HG03442 (cell line): ENCODE measurements around the gene MAML1.

Experiments used
- ATAC-seq: cut with Tn5 transposase; IDR thresholded peaks from one replicate; pipeline ENCODE4 v1.9.1; 2021; ENCODE audit warnings: mild to moderate bottlenecking, moderate library complexity; ENCODE audit not compliant: unreplicated experiment

The MAML1 gene

DNA sequence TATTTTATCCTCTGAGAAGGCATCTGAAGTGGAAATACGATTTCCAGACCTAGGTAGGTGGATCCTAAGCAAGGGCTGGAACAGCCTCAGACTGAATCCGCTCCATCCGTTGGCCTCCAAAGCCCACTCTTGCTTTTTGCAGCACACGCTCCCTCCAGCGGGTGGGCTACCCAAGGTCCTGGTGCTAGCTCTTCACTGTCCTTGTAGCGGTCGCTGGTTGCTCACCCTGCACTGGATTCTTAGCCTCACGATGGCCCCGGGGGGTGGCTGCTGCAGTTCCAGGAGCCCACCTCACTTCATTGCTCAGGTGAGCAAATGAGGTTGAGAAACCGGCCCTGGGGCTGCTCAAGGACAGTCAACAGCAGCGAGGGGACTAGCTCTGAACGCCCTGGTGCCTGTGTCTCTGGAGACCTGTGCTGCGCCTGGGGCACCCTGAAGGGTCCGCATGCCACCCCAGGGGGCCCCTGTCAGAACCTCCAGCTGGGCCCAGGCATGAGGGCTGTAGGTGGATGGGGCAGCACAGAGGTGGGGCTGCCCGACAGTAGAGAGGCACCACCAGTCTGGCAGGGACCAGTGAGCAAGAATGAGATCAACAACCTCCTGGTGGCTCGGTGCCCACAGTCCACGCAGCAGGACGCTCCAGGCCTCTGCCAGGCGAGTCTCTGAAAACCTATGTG is 69.7 kb downstream of the MAML1 start:
- no peak for ATAC-seq

DNA sequence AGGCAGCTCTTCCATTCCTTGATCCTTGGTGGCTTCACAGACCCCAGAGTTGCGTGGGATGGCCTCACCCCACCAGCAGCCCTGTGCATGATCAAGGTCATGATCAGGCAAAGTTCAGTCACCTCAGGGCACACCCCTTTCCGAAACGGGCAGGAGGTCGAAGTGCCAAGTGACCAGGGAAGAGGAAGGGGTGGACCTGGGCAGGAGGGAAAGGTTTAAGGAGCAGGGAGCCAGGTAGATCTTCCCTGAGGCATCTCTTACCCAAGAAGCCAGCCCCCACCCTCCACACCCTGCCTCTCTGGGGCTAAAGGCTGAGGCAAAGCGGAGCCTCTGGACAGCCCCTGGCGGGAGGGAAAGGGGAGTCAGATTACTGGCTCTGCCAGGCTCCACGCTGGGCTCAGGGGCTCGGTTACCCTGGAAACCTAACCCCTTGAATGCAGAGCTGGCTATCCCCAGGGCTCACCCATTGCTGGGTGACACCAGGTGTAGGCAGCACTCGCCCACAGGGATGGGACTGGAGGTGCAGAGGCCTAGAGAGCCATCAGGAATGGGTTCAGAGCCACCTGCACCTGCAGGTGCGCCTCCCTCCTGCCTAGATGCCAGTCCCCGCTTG is 70.4 kb downstream of the MAML1 start:
- ATAC-seq: no peak

DNA sequence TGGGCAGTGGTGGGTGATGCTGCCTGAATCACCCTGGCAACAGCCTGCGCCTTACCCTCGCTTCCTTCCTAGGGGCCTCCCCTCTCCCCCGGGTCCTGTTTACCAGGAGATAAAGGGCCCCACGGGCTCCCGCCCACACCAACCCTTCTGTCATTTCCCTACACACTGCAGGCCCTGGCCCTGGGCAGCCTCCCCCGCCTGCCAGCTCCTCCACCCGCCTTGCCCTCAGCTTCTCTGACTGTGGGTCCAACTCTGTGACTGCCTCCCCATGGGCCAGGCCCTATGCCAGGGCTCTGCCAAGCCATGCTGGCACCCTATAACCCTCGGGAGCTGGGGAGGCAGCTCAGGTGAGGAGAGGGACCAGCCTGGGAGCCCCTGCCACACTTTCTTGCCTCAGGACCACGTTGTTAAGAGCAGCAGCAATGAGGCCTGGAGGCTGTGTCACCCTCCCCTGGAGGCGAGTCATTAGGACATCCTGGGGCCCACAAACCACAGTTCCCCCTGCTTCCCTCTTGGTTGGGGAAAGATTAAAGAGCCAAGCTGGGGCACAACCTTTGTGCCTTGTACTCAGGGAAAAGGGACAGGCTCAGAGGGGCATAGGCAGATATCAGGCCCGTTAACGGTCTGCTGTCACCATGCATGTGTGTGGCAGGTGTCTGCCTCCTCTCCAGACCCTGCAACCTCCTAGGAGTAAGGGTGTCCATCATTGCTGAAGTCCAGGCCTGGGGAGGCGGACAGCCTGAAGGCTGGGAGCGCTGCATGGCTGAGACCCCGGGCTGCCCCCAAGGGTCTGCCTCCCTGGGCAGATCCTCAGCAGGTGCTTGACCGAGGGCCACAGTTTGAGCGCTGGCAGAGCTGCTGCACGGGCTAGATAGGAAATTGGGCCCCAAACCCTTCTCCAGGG is 71.3 kb downstream of the MAML1 start:
- ATAC-seq: no peak

DNA sequence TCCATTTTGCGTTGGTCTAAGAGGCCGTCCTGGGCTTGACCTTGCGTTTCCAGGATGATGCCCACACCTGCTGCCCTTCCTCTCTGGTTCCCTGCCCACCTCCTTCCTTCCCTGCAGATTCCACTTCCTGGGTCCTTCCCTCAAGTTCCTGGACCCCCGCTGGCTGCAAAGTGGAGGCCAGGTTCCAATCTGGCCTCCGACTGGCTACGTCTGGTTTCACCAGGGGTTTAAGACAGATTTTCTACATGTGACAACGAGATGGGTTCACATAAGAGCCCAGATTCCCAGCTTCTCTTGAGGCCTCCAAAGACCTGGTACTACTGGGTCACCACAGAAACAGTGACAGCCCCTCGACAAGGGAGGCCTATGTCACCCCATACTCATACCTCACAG is 71.9 kb downstream of the MAML1 start:
- ATAC-seq: no peak

DNA sequence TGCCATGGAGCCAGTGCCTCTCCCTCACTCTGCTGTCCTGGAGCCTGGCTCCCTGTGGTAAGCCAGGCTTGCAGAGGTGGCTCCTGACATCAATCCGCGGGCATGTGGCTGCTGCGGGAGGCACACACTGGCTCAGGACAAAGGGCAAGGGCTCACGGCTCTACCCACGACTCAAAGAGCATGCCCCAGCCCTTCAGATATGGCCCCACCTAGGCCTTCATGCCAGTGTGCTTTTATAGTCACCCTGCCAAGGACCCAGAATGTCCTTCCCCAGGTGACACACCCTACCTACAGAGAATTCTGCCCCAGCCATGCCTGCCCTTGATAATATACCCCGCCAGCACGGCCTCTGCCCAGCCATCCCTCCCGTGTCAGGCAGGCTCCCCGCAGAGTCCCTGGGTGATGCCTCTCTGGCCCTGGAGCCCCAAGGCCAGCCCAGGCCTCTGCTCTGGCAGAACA is 72.5 kb downstream of the MAML1 start:
- ATAC-seq: no peak

DNA sequence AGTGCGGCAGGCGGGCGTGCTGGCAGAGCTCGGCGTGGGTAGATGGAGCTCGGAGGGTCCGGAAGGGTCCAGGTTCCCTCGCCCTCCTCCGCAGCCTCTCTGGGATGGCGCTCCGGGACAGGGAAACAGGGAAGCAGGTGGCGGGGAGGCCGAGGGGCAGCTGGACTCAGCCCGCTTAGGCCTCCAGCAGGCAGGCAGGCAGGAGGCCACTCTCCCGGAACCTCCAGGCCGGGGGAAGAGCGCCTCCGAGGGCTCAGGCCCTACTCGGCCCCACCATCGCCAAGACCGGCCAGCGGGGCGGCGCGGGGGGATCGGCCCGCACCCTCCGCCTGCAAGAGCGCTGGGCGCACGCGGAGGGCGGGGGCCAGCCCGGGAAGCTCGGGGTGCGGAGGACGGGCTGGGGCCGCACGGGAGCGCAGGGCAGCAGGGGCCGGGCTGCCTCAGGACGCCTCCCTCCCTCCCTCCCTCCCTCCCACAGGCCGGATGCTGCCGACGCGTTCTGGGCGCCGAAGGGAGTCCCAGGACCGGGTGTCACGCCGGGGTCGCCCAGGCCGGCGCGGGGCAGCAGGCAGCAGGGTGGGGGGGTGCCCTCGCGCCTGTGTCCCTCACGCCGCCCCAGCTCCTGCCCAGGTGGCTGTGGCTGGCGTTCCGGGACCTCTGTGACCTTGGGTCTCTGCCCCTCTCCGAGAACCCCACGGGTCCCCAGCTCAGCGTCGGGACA is 73.1 kb downstream of the MAML1 start:
- ATAC-seq: peak; percentile 12

DNA sequence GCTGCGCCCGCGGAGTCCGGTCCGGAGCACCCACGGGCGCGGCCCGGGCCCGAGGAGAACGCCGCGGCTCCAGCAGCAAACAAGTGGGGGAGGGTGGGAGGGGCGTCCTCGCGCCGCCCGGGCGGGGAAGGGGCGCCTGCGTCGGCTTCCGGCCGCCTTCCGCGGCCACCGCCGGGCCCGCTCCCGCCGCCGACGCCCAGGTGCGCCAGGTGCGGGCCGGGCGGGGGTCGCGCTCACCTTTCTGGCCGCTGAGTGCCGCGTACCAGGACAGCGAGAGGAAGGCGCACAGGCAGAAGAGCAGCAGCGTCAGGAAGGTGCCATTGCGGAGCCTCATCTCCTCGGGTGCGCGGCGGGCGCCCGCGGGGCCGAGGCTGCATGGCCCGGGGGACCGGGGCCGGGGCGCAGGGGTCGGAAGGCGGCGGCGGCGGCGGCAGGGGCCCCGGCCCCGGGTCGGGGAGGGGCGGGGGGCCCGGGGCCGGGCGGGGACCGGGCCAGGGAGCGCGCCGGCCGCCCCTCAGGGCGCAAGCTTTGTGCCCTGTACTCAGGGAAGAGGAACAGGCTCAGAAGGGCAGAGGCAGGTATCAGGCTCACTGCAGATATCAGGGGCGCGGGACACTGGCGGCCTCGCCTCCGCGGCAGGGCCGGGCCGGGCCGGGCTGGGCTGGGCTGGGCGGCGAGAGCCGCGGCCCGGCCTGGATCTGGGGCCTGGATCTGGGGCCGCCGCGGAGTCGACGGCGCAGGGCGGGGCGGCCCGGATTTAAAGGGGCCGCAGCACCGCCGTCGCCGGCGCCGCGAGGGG is 73.8 kb downstream of the MAML1 start, which contains the start of gene MGAT4B:
TSS of gene MGAT4B (minus strand) at position 617 of the 799 bp plus-strand sequence. CDS start at position 334, 283 bp downstream.
- ATAC-seq: peak; percentile 58

DNA sequence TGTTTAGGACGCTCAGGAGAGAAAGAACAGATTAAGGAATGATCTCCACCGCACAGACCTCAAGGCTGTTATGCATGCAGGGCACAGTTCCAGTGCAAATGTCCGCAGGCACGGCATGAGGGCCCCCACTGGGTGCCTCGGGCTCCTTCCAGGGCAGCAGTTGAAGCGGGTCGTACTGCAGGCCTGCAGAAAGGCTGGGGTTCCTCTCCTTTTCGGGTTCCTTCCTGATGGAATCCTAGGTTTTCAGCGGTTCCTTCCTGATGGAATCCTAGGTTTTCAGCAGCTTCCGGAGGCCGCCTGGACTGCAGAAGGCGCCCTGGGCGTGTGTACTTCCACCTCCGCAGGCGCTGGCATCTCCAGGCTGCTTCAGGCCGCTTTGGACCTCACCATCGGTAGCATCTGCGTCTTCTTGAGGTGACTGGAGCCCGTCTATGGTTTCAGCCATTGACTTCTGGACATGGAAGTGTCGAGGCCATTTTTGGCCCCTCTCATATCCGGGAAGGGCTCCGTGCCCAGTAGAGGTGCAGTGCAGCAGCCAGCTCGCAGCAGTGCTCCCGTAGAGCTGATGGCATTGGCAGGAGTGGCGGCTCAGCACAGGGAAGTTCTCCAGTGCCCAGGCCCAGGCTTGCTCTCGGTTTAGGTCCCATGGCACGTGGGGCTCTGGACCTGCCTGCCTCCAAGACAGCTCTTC is 79.7 kb downstream of the MAML1 start:
- ATAC-seq: no peak

DNA sequence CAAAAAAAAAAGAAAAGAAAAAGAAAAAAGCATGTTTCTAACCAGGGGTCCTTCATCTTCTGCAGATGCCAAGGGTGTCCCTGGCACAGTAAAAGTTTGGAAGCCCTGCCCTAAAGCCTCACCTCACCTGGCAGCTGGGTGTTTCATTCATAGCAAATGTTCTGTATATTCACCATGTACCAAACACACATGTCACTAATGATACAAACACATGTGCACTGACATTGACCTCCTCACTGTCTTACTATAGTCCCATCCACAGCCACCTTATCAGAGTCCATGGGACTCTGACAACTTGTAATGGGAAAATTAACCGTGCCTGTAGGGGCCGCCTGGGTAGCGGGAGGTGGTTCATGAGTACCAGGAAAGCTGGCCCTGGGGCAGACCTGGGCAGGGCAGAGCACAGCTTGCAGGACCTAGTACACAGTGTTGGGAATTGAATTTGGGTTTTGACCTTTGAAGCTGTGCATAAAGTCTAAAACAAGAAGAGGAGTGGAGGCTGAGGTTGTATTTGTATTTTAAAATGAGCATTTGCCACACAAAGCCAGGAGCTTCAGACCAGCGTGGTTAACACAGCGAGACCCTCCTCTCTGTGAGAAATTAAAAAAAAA is 80.5 kb downstream of the MAML1 start:
- no peak for ATAC-seq

DNA sequence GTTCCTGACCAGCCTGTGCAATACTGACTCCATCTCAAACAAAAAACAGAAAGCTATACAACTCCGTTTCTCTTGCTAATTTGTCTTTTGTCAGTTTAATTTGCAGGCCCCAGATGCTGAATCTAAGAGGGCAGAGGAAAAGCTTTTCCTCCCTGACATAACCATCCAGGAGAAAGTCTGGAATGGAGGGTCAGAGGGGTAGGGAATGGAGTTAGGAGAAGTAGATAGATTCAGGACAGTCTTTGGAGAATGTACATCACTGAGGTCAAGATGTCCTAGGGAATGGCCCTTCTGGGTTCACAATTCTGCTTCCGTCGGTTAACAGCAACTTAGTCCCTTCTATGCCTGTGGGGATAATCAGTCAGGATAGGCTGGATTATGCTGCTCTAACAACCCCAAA is 81.5 kb downstream of the MAML1 start:
- no peak for ATAC-seq

DNA sequence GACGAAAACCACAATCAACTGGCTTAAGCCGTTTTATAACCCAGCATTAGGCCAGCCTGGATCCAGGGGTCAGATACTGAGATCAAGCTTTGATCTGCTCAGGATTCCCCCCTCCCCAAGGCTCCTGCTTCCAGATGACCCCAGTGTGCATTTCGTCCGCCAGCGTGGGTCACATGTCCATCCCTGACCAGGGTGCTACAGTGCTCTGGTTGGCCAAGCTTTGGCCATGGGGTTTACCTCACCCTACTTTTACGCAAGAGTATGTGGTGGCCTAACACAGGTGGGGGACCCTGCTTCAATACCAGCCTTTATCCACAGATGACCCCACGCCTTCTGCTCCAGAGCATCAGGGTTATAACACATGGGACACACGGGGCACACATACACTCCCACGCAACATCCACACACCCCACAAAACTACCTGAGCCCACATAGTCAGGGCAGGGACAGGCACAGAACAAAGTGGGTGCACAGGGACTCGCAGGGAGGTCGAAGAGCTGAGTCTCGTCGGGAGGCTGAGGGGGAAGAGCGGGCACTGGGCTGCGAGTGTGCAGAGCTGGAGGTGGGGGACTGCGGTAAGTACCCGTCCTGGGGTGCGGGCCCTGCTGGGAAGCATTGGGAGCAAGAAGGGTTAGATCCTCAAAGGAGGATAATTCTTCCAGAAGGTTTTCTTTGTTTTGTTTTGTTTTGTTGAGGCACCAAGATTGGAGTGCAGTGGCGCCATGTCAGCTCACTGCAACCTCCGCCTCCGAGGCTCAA is 83.0 kb downstream of the MAML1 start:
- ATAC-seq: no peak

DNA sequence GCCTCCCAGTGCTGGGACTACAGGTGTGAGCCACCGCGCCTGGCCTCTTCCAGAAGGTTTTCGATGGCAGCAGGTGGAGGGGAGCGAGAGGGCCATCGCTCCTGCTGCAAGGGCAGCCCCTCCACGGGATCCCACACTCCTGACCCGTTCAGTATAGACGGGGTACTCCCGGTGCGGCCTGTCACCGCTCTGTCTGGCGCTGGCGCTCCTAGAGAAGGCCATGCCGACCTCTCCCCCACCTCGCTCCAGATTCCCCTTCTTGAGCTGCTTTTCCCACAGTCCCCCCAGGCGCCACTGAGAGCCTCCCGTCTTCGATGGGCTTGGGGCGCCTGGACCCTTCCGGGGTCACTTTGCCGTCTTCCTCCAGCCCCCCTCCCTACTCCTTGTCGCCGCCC is 83.8 kb downstream of the MAML1 start:
- no peak for ATAC-seq

DNA sequence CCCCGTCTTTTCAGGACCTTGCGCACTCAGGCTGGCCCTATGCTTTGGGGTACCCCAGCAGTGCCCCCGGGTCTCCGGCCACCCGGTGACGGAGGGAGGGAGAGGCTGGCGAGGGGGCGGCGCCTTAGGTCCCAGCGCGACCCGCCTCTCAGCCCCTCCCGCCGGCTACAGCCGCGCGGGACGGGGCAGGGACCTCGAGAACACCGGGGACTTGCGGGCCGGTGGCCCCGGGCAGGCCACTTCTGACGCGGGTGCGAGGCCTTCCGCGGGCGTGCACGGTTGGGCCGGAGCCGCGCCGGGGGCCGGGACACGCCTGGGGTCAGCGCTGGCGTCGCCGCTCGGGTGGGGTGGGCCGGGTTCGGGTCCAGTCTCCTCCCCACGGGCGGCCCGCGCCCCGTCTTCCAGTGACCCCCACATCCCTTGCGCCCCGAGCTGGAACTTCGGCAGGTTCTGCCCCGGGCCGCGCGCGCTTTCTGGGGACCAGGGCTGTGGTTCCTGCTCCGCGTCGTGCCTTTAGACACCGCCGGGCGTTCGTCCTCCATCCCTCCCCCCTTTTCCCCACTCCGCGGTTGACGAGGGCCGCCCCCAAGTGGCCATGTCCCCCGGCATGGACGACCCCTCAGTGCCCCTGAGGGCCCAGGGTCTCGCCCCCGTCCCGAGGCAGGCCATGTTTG is 84.3 kb downstream of the MAML1 start:
- no peak for ATAC-seq

DNA sequence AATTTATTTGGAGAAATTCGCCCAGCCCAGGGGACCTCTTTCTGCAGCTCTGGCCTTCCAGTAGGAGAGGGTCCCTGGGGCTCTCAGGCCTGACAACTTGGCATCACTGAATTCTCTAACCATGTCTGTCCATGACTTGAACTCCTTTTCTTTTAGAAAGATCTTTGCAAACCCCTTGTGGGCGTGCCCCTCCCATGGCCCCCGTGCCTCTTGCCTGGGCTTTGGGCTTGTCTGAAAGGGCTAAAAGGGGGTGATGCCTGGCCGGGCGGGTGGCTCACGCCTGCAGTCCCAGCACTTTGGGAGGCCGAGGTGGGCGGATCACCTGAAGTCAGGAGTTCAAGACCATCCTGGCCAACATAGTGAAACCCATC is 84.8 kb downstream of the MAML1 start:
- no peak for ATAC-seq

DNA sequence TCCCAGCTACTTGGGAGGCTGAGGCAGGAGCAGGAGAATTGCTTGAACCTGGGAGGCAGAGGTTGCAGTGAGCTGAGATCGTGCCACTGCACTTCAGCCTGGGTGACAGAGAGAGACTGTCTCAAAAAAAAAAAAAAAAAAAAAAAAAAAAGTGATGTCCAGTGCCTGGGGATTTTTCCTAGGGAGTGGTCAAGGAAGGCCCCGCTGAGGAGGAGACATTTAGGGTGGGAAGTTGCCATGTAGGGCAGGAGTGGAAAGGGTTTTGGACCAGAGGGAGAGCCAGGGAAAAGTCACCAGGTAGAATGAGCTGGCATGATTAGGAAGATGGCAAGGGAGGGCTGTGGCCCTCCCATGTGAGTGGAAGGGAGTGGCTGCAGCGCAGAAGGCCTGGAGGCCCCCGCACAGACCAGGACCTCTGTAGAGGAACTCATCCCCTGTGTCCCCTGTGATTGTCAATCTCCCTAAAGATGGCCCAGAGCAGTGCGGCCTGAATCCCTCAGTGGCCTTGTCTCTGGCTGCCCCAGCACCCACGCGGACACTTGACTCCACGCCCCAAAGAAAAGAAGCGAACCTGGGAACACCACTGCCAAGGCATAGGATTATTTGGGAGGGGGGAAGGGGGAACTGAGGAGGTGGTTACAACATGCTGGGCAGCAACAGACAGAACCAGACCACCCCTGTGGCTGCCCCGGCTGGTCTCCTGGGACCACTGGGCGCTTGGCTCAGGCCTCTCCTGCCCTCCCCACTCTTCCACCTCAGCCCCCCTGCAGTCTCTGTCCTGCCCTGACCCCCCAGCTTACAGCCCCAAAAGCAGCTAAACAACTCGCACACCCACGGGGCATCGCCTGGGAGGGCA is 85.5 kb downstream of the MAML1 start:
- no peak for ATAC-seq

DNA sequence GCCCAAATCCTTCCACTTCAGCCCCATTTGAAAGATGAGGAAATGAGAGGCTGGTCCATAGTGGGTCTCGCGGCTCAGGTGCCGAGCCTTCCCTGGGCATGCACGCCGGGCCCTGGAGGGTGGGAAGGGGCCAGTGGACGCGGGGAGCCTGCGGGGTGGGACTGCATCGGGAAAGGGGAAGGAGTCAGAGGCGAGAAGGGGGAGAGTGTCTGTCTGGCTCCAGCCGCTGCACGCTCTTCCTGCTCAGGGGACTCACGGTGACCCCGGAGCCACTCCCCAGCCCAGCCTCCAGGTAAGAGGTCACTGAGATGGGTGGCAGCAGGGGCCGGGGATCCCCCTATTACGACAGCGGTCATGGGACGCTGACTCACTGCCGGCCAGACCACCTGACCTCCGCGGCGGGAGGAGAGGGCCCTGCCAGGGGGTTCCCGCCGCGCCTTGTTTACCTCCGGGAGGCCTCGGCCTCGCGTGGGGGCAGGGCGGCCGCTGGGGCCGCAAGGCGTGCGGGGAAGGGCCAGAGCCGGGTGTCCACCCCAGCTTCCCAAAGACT is 86.2 kb downstream of the MAML1 start:
- peak; percentile 65 for ATAC-seq
